ENCODE measurements around the gene LRP4.

The LRP4 gene

GRCh38 chr11:46952553-46952952, 34.2 kb upstream of the LRP4 start:
- TF ChIP-seq PAX5 (IDR thresholded peaks at IDR 0.05; ENCODE audit: insufficient read depth, low read length, severe bottlenecking) (no peak), POLR2AphosphoS5 (IDR thresholded peaks at IDR 0.05; ENCODE audit: low read depth, low read length) (no peak), TAF1 (IDR thresholded peaks at IDR 0.05; ENCODE audit: low read depth, low read length) (no peak), POLR2A (IDR thresholded peaks at IDR 0.05; ENCODE audit: low read depth, low read length) (no peak), POU2F2 (IDR thresholded peaks at IDR 0.05; ENCODE audit: low read depth, low read length) (no peak), SPI1 (IDR thresholded peaks at IDR 0.05; ENCODE audit: low read depth, low read length) (no peak)
- DNase-seq (ENCODE audit: insufficient read length, low spot score): no peak
- no peak for FAIRE-seq

GRCh38 chr11:46951864-46952263, 33.5 kb upstream of the LRP4 start:
- TF ChIP-seq POU2F2 (IDR thresholded peaks at IDR 0.05; ENCODE audit: low read depth, low read length) (no peak), TAF1 (IDR thresholded peaks at IDR 0.05; ENCODE audit: low read depth, low read length) (no peak), POLR2AphosphoS5 (IDR thresholded peaks at IDR 0.05; ENCODE audit: low read depth, low read length) (no peak), SPI1 (IDR thresholded peaks at IDR 0.05; ENCODE audit: low read depth, low read length) (no peak), PAX5 (IDR thresholded peaks at IDR 0.05; ENCODE audit: insufficient read depth, low read length, severe bottlenecking) (no peak), POLR2A (IDR thresholded peaks at IDR 0.05; ENCODE audit: low read depth, low read length) (no peak)
- DNase-seq (ENCODE audit: insufficient read length, low spot score) (no peak), FAIRE-seq (no peak)

GRCh38 chr11:46949297-46949696, 30.9 kb upstream of the LRP4 start:
- DNase-seq (ENCODE audit: insufficient read length, low spot score): no peak
- TF ChIP-seq POU2F2 (IDR thresholded peaks at IDR 0.05; ENCODE audit: low read depth, low read length) (no peak), SPI1 (IDR thresholded peaks at IDR 0.05; ENCODE audit: low read depth, low read length) (no peak), TAF1 (IDR thresholded peaks at IDR 0.05; ENCODE audit: low read depth, low read length) (no peak), PAX5 (IDR thresholded peaks at IDR 0.05; ENCODE audit: insufficient read depth, low read length, severe bottlenecking) (no peak), POLR2AphosphoS5 (IDR thresholded peaks at IDR 0.05; ENCODE audit: low read depth, low read length) (no peak), POLR2A (IDR thresholded peaks at IDR 0.05; ENCODE audit: low read depth, low read length) (no peak)
- FAIRE-seq: no peak

- DNase-seq (ENCODE audit: insufficient read length, low spot score) (no peak), FAIRE-seq (no peak)
- TF ChIP-seq POU2F2 (IDR thresholded peaks at IDR 0.05; ENCODE audit: low read depth, low read length) (no peak), POLR2AphosphoS5 (IDR thresholded peaks at IDR 0.05; ENCODE audit: low read depth, low read length) (no peak), POLR2A (IDR thresholded peaks at IDR 0.05; ENCODE audit: low read depth, low read length) (no peak), SPI1 (IDR thresholded peaks at IDR 0.05; ENCODE audit: low read depth, low read length) (no peak), TAF1 (IDR thresholded peaks at IDR 0.05; ENCODE audit: low read depth, low read length) (no peak), PAX5 (IDR thresholded peaks at IDR 0.05; ENCODE audit: insufficient read depth, low read length, severe bottlenecking) (no peak)
Measured at GRCh38 chr11:46948378-46949131, 30.2 kb upstream of the LRP4 start.

GRCh38 chr11:46947399-46948077, 29.2 kb upstream of the LRP4 start:
- no peak for FAIRE-seq
- TF ChIP-seq POLR2A (IDR thresholded peaks at IDR 0.05; ENCODE audit: low read depth, low read length) (no peak), POLR2AphosphoS5 (IDR thresholded peaks at IDR 0.05; ENCODE audit: low read depth, low read length) (no peak), TAF1 (IDR thresholded peaks at IDR 0.05; ENCODE audit: low read depth, low read length) (no peak), PAX5 (IDR thresholded peaks at IDR 0.05; ENCODE audit: insufficient read depth, low read length, severe bottlenecking) (no peak), SPI1 (IDR thresholded peaks at IDR 0.05; ENCODE audit: low read depth, low read length) (no peak), POU2F2 (IDR thresholded peaks at IDR 0.05; ENCODE audit: low read depth, low read length) (no peak)
- DNase-seq (ENCODE audit: insufficient read length, low spot score): no peak

- DNase-seq (ENCODE audit: insufficient read length, low spot score): no peak
- FAIRE-seq: peak; percentile 16
- TF ChIP-seq PAX5 (IDR thresholded peaks at IDR 0.05; ENCODE audit: insufficient read depth, low read length, severe bottlenecking): no peak
- TF ChIP-seq SPI1 (IDR thresholded peaks at IDR 0.05; ENCODE audit: low read depth, low read length): no peak
- no peak for TF ChIP-seq POLR2A (IDR thresholded peaks at IDR 0.05; ENCODE audit: low read depth, low read length)
- no peak for TF ChIP-seq POU2F2 (IDR thresholded peaks at IDR 0.05; ENCODE audit: low read depth, low read length)
- TF ChIP-seq TAF1 (IDR thresholded peaks at IDR 0.05; ENCODE audit: low read depth, low read length): no peak
- TF ChIP-seq POLR2AphosphoS5 (IDR thresholded peaks at IDR 0.05; ENCODE audit: low read depth, low read length): no peak
Measured at GRCh38 chr11:46944356-46945075, 26.2 kb upstream of the LRP4 start.

- FAIRE-seq (no peak), DNase-seq (ENCODE audit: insufficient read length, low spot score) (no peak)
- no peak for TF ChIP-seq POLR2A (IDR thresholded peaks at IDR 0.05; ENCODE audit: low read depth, low read length)
- no peak for TF ChIP-seq POU2F2 (IDR thresholded peaks at IDR 0.05; ENCODE audit: low read depth, low read length)
- TF ChIP-seq SPI1 (IDR thresholded peaks at IDR 0.05; ENCODE audit: low read depth, low read length): no peak
- TF ChIP-seq POLR2AphosphoS5 (IDR thresholded peaks at IDR 0.05; ENCODE audit: low read depth, low read length): no peak
- no peak for TF ChIP-seq PAX5 (IDR thresholded peaks at IDR 0.05; ENCODE audit: insufficient read depth, low read length, severe bottlenecking)
Measured at GRCh38 chr11:46942172-46942571, 23.8 kb upstream of the LRP4 start.

- FAIRE-seq (peak; percentile 98), DNase-seq (ENCODE audit: insufficient read length, low spot score) (peak; percentile 98)
- TF ChIP-seq POU2F2 (IDR thresholded peaks at IDR 0.05; ENCODE audit: low read depth, low read length) (peak; percentile 80), PAX5 (IDR thresholded peaks at IDR 0.05; ENCODE audit: insufficient read depth, low read length, severe bottlenecking) (peak; percentile 29), POLR2A (IDR thresholded peaks at IDR 0.05; ENCODE audit: low read depth, low read length) (no peak), SPI1 (IDR thresholded peaks at IDR 0.05; ENCODE audit: low read depth, low read length) (peak; percentile 21; the same call in 1 of the 2 replicates), TAF1 (IDR thresholded peaks at IDR 0.05; ENCODE audit: low read depth, low read length) (peak; percentile 74), POLR2AphosphoS5 (IDR thresholded peaks at IDR 0.05; ENCODE audit: low read depth, low read length) (0 out of 2 replicates have a peak, but pooled peaks have one; percentile 26)
Measured at GRCh38 chr11:46936138-46937110, 18.1 kb upstream of the LRP4 start, which contains the start of gene CSTPP1. CSTPP1 (plus strand) TSS chr11:46936761; CDS start chr11:46936806, 45 bp downstream.
